Measurements from ENCODE around the gene SORCS2.

SORCS2 gene

DNA sequence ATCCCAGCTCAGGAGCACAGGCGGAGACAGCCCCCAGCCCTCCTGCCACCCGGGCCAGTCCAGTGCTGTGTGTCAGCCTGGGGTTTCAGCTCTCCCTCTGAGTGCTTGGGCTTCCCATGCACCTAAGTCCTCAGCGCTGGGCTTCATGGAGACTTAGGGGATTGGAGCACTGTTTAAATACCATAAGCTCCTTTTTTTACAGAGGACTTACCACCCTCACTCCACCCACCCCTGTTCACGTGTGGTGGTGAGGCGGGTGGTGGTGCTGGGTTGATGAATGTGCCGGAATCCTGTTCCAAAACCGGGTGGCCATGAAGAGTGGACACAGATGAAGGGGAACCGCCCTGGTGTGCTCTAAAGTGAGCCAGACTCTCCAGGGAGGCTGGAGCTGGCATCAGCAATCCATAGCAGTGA, 175.5 kb downstream of the SORCS2 start:
- TF ChIP-seq GATA2 (IDR thresholded peaks at IDR 0.05; ENCODE audit: low read depth, low read length) = no peak
- TF ChIP-seq GATA3 (IDR thresholded peaks at IDR 0.05; ENCODE audit: low read depth, low read length) = no peak

- no peak for TF ChIP-seq GATA3 (IDR thresholded peaks at IDR 0.05; ENCODE audit: low read depth, low read length)
- no peak for TF ChIP-seq GATA2 (IDR thresholded peaks at IDR 0.05; ENCODE audit: low read depth, low read length)
These were observed 176.0 kb downstream of the SORCS2 start for GRCh38 chr4:7368296-7368695.

DNA sequence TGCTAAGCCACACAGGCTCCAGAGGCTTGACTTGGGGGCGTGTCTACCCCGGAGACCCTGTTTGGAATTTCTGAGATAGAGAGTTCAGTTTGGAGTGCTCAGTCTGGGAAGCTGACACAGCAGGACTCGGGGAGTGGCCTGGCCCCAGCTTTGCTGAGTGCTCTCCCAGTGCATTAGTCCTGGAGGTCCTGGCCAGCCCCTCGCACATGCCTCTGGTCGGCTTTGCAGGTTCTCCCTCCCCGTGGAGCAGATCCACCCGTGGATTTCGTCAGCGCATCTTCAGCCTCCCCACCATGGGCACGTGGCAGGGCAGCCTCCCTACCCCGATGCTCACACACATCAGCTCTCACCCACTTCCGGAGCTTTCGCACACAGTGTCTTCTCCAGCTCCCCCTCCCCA, 177.2 kb downstream of the SORCS2 start:
- TF ChIP-seq GATA2 (IDR thresholded peaks at IDR 0.05; ENCODE audit: low read depth, low read length) (no peak), GATA3 (IDR thresholded peaks at IDR 0.05; ENCODE audit: low read depth, low read length) (no peak)

- TF ChIP-seq GATA3 (IDR thresholded peaks at IDR 0.05; ENCODE audit: low read depth, low read length) (no peak), GATA2 (IDR thresholded peaks at IDR 0.05; ENCODE audit: low read depth, low read length) (no peak)
These were observed 177.7 kb downstream of the SORCS2 start for GRCh38 chr4:7370038-7370437.

DNA sequence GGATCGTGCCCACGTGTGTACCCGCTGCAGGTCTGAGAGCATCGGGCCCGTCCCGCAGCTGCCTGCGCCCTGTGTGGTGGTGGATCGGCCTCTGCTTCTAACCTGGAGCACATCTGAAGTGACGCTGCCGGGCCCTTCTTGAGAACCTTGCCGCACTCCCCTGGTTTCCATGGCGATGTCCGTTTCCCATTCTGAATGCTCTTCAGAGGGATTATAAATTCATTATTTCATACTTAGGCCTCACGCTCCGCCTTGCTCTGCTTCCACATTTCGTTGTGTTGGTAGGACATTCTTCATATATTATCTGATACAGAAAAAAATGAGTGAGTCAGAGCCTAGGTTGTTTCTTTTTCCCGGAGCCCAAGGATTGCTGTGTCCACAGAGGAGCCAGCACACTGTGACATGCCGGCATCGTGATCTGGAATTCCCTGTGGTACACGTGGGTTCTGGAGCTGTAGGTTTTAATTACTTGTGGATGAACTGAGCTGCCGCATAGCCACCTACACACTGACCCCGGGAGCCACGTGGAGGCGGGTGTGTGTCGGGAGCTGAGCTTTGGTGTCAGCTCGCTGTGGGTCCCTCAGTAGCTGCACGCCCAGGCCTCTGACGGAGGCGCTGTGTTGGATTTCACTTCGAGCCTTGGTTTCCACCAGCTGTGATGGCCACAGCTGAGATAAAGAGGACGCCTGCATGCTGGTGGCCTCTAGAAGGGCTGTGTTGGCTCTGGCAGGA, 179.0 kb downstream of the SORCS2 start:
- TF ChIP-seq GATA2 (IDR thresholded peaks at IDR 0.05; ENCODE audit: low read depth, low read length) (no peak), GATA3 (IDR thresholded peaks at IDR 0.05; ENCODE audit: low read depth, low read length) (no peak)

- no peak for TF ChIP-seq GATA3 (IDR thresholded peaks at IDR 0.05; ENCODE audit: low read depth, low read length)
- no peak for TF ChIP-seq GATA2 (IDR thresholded peaks at IDR 0.05; ENCODE audit: low read depth, low read length)
These were observed 180.3 kb downstream of the SORCS2 start for GRCh38 chr4:7372673-7373072.

DNA sequence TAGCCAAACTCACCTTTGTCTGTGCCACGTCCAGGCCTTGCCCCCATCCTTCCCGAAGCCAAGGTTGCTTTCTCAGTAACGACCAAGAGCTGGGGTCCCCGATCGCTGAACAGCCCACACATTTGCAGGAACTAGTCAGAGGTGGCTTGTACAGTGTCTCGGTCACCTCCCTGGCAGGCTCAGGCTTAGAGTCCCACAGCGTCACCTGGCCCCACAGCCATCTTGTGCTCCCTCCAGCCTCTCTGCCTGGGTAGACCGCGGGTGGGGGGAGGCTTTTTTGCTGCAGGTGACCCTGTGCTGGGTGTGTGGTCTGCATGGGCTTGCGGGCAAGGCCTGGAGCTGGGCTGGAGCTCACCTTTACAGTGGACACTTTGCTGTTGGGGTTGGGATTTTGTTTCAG, 182.2 kb downstream of the SORCS2 start:
- TF ChIP-seq GATA2 (IDR thresholded peaks at IDR 0.05; ENCODE audit: low read depth, low read length) (no peak), GATA3 (IDR thresholded peaks at IDR 0.05; ENCODE audit: low read depth, low read length) (no peak)

DNA sequence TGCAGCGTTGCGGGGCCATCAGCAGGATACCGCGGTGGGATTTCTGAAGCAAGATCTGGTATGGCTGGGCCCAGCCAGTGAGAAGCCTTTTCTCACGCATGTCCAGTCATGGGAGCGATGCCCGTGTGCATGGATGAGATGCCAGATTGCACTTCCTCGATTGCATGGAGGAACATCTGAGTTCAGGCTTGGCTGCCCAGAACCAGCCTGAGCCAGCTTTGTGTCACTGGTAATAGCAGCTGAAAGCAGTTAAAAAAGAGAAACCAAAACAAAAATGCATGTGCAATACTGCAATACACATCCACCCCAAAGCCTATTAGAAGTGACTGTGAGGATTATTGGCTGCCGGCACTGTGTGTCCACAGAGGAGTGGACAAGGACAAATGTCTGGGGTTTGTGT, 183.1 kb downstream of the SORCS2 start:
- TF ChIP-seq GATA2 (IDR thresholded peaks at IDR 0.05; ENCODE audit: low read depth, low read length) = no peak
- no peak for TF ChIP-seq GATA3 (IDR thresholded peaks at IDR 0.05; ENCODE audit: low read depth, low read length)

- no peak for TF ChIP-seq GATA2 (IDR thresholded peaks at IDR 0.05; ENCODE audit: low read depth, low read length)
- no peak for TF ChIP-seq GATA3 (IDR thresholded peaks at IDR 0.05; ENCODE audit: low read depth, low read length)
These were observed 185.0 kb downstream of the SORCS2 start for GRCh38 chr4:7377223-7377865.

- no peak for TF ChIP-seq GATA2 (IDR thresholded peaks at IDR 0.05; ENCODE audit: low read depth, low read length)
- TF ChIP-seq GATA3 (IDR thresholded peaks at IDR 0.05; ENCODE audit: low read depth, low read length) = no peak
These were observed 186.8 kb downstream of the SORCS2 start for GRCh38 chr4:7379186-7379585.

DNA sequence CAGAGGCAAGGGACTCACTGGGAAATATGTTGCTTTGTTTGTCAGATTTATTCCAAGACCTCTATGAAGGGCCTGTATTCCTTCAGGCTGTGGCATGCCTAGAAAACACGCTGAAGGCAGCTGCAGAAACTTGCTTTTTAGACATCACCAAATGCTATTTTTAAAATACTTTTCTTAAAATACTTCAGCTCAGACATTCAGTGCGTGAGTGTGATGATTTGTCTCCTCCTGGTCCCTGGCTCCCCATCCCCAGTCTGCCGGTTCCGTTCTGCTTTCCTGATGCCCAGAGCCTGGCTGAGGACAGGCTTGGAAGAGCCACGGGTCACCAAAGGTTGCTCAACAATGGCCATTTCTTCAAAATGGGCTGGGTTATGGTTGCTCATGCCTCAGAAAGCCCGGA, 187.4 kb downstream of the SORCS2 start:
- TF ChIP-seq GATA2 (IDR thresholded peaks at IDR 0.05; ENCODE audit: low read depth, low read length) = no peak
- no peak for TF ChIP-seq GATA3 (IDR thresholded peaks at IDR 0.05; ENCODE audit: low read depth, low read length)

- TF ChIP-seq GATA3 (IDR thresholded peaks at IDR 0.05; ENCODE audit: low read depth, low read length) (no peak), GATA2 (IDR thresholded peaks at IDR 0.05; ENCODE audit: low read depth, low read length) (no peak)
These were observed 189.0 kb downstream of the SORCS2 start for GRCh38 chr4:7381221-7381889.

GRCh38 chr4:7381890-7382633, 189.7 kb downstream of the SORCS2 start:
- TF ChIP-seq GATA2 (IDR thresholded peaks at IDR 0.05; ENCODE audit: low read depth, low read length) = no peak
- no peak for TF ChIP-seq GATA3 (IDR thresholded peaks at IDR 0.05; ENCODE audit: low read depth, low read length)

GRCh38 chr4:7382634-7383014, 190.3 kb downstream of the SORCS2 start:
- no peak for TF ChIP-seq GATA2 (IDR thresholded peaks at IDR 0.05; ENCODE audit: low read depth, low read length)
- no peak for TF ChIP-seq GATA3 (IDR thresholded peaks at IDR 0.05; ENCODE audit: low read depth, low read length)

Measured in SH-SY5Y (cell line).